Liver (tissue), 3 donors: ENCODE measurements around the gene PCDHB5.
"Not testable (repeated sequence)": the region's sequence is repeated elsewhere in the genome, so short reads cannot be mapped to it uniquely, and the experiment has no call there.

Experiments
- FOXA1 ChIP-seq: IDR thresholded peaks from 2 replicates; pipeline ENCODE4 v1.6.1; 2016; ENCODE audit warnings: antibody characterized with exemption
- JUND ChIP-seq, 2 donors: IDR thresholded peaks; 2 replicates each; pipeline ENCODE4 v1.6.1; 2016; ENCODE audit warnings: antibody characterized with exemption in 2 of 2
- RAD21 ChIP-seq, 2 donors: IDR thresholded peaks; 2 replicates each; pipeline ENCODE4 v1.6.1; 2016; ENCODE audit warnings: antibody characterized with exemption in 2 of 2, mild to moderate bottlenecking in 2 of 2
- RXRA ChIP-seq, 2 donors: IDR thresholded peaks; 2 replicates each; pipeline ENCODE4 v1.6.1; 2017 to 2018; ENCODE audit warnings: antibody characterized with exemption in 2 of 2, mild to moderate bottlenecking in 1 of 2
- YY1 ChIP-seq: IDR thresholded peaks from 2 replicates; pipeline ENCODE4 v1.6.1; 2016; ENCODE audit warnings: antibody characterized with exemption, mild to moderate bottlenecking
- TF ChIP-seq, protein P1 (sequence below): fragments of 150-350 bp; IDR thresholded peaks from 2 replicates; pipeline ENCODE4 v1.5.1; 2017; ENCODE audit warnings: improper control_type of control experiment, low read depth, low read length; ENCODE audit not compliant: missing input control
- TF ChIP-seq, protein P2 (sequence below): IDR thresholded peaks from 2 replicates; pipeline ENCODE4 v1.6.1; 2016; ENCODE audit warnings: antibody characterized with exemption, mild to moderate bottlenecking
- TF ChIP-seq, protein P3 (sequence below): IDR thresholded peaks from 2 replicates; pipeline ENCODE4 v1.6.1; 2016; ENCODE audit warnings: antibody characterized with exemption
- TF ChIP-seq, protein P4 (sequence below): IDR thresholded peaks from 2 replicates; pipeline ENCODE4 v1.6.1; 2016; ENCODE audit warnings: antibody characterized with exemption
- donor health status: healthy.
- donor health status: healthy.

DNA sequence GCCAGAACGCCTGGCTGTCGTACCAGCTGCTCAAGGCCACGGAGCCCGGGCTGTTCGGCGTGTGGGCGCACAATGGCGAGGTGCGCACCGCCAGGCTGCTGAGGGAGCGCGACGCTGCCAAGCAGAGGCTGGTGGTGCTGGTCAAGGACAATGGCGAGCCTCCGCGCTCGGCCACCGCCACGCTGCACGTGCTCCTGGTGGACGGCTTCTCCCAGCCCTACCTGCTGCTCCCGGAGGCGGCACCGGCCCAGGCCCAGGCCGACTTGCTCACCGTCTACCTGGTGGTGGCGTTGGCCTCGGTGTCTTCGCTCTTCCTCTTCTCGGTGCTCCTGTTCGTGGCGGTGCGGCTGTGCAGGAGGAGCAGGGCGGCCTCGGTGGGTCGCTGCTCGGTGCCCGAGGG lies 38.4 kb upstream of the PCDHB5 start:
- not testable (repeated sequence) for TF ChIP-seq FOXA1; YY1; RAD21 (IDR thresholded peaks at IDR 0.05); JUND (IDR thresholded peaks at IDR 0.05); RXRA (IDR thresholded peaks at IDR 0.05)
- TF ChIP-seq, protein P1, sequence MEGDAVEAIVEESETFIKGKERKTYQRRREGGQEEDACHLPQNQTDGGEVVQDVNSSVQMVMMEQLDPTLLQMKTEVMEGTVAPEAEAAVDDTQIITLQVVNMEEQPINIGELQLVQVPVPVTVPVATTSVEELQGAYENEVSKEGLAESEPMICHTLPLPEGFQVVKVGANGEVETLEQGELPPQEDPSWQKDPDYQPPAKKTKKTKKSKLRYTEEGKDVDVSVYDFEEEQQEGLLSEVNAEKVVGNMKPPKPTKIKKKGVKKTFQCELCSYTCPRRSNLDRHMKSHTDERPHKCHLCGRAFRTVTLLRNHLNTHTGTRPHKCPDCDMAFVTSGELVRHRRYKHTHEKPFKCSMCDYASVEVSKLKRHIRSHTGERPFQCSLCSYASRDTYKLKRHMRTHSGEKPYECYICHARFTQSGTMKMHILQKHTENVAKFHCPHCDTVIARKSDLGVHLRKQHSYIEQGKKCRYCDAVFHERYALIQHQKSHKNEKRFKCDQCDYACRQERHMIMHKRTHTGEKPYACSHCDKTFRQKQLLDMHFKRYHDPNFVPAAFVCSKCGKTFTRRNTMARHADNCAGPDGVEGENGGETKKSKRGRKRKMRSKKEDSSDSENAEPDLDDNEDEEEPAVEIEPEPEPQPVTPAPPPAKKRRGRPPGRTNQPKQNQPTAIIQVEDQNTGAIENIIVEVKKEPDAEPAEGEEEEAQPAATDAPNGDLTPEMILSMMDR: not testable (repeated sequence)
- TF ChIP-seq, protein P2, sequence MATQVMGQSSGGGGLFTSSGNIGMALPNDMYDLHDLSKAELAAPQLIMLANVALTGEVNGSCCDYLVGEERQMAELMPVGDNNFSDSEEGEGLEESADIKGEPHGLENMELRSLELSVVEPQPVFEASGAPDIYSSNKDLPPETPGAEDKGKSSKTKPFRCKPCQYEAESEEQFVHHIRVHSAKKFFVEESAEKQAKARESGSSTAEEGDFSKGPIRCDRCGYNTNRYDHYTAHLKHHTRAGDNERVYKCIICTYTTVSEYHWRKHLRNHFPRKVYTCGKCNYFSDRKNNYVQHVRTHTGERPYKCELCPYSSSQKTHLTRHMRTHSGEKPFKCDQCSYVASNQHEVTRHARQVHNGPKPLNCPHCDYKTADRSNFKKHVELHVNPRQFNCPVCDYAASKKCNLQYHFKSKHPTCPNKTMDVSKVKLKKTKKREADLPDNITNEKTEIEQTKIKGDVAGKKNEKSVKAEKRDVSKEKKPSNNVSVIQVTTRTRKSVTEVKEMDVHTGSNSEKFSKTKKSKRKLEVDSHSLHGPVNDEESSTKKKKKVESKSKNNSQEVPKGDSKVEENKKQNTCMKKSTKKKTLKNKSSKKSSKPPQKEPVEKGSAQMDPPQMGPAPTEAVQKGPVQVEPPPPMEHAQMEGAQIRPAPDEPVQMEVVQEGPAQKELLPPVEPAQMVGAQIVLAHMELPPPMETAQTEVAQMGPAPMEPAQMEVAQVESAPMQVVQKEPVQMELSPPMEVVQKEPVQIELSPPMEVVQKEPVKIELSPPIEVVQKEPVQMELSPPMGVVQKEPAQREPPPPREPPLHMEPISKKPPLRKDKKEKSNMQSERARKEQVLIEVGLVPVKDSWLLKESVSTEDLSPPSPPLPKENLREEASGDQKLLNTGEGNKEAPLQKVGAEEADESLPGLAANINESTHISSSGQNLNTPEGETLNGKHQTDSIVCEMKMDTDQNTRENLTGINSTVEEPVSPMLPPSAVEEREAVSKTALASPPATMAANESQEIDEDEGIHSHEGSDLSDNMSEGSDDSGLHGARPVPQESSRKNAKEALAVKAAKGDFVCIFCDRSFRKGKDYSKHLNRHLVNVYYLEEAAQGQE: not testable (repeated sequence)
- TF ChIP-seq, protein P3, sequence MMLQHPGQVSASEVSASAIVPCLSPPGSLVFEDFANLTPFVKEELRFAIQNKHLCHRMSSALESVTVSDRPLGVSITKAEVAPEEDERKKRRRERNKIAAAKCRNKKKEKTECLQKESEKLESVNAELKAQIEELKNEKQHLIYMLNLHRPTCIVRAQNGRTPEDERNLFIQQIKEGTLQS: not testable (repeated sequence)
- TF ChIP-seq, protein P4, sequence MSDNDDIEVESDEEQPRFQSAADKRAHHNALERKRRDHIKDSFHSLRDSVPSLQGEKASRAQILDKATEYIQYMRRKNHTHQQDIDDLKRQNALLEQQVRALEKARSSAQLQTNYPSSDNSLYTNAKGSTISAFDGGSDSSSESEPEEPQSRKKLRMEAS: not testable (repeated sequence)
